Activated CD4-positive, alpha-beta T cell treated with anti-CD3 and anti-CD28 coated beads for 24 hours (primary cell): ENCODE results near the gene ANKRD2.
"Not testable (repeated sequence)": the region's sequence is repeated elsewhere in the genome, so short reads cannot be mapped to it uniquely, and the experiment has no call there.

Experiments
- DNase-seq, 2 donors: peaks; one replicate each; pipeline ENCODE4 v3.0.0-alpha.2; 2020; ENCODE audit warnings: low read depth in 2 of 2

ANKRD2 gene

GRCh38 chr10:97571622-97572021 lies 957 bp upstream of the ANKRD2 start:
- DNase-seq: no peak

- no peak for DNase-seq
Observed at GRCh38 chr10:97573021-97573420, 442 bp downstream of the ANKRD2 start.

- no peak for DNase-seq
Observed at GRCh38 chr10:97573672-97574071, 1.1 kb downstream of the ANKRD2 start.

- no peak for DNase-seq
Observed at GRCh38 chr10:97574374-97575126, 2.0 kb downstream of the ANKRD2 start.

GRCh38 chr10:97575127-97575668 lies 2.6 kb downstream of the ANKRD2 start:
- no peak for DNase-seq

GRCh38 chr10:97576487-97576886 lies 3.9 kb downstream of the ANKRD2 start:
- not testable (repeated sequence) for DNase-seq

GRCh38 chr10:97577701-97578100 lies 5.1 kb downstream of the ANKRD2 start:
- no peak for DNase-seq

- DNase-seq: no peak
Observed at GRCh38 chr10:97578171-97578844, 5.7 kb downstream of the ANKRD2 start.

- DNase-seq: no peak
Observed at GRCh38 chr10:97580421-97581367, 8.1 kb downstream of the ANKRD2 start.

GRCh38 chr10:97582169-97582568 lies 9.6 kb downstream of the ANKRD2 start:
- no peak for DNase-seq

- no peak for DNase-seq
Observed at GRCh38 chr10:97583476-97583875, 10.9 kb downstream of the ANKRD2 start.

GRCh38 chr10:97584060-97584797 lies 11.7 kb downstream of the ANKRD2 start, which contains the start of gene HOGA1:
HOGA1 (plus strand) TSS chr10:97584389; CDS start chr10:97584704, 315 bp downstream.
- DNase-seq: no peak

- DNase-seq: no peak
Observed at GRCh38 chr10:97584798-97585438, 12.3 kb downstream of the ANKRD2 start.

GRCh38 chr10:97585439-97585811 lies 12.8 kb downstream of the ANKRD2 start:
- no peak for DNase-seq

- DNase-seq: no peak
Observed at GRCh38 chr10:97587183-97587582, 14.6 kb downstream of the ANKRD2 start.

GRCh38 chr10:97589479-97589878 lies 16.9 kb downstream of the ANKRD2 start, which contains the start of gene C10orf62:
C10orf62 (plus strand) TSS chr10:97589721; CDS start chr10:97589898, 177 bp downstream.
- no peak for DNase-seq

- DNase-seq: no peak
Observed at GRCh38 chr10:97590082-97590747, 17.6 kb downstream of the ANKRD2 start.

- no peak for DNase-seq
Observed at GRCh38 chr10:97590748-97591495, 18.3 kb downstream of the ANKRD2 start.

GRCh38 chr10:97593421-97593820 lies 20.8 kb downstream of the ANKRD2 start:
- no peak for DNase-seq
